ENCODE results near the gene ELOVL4. TPM values are rescaled to one million over a fixed set of nuclear protein-coding genes. Genes with fewer than 3 reads are reported as not detected.

ELOVL4 gene
- total and polyA plus RNA-seq, 2 donors (not counting 1 experiment from before 2014, with no cell fraction given) = 0.10 TPM; not detected in 1

GRCh38 chr6:79928478-79928998 is 18.8 kb downstream of the ELOVL4 start:
- H3K27me3 Mint-ChIP-seq = peaks cover 22% of the 10 kb centered on the region
- H3K36me3 ChIP-seq (replicated peaks in 1 of 2; ENCODE audit: control extremely low read depth in 1 of 2, control insufficient read depth in 1 of 2, extremely low read depth in 1 of 2, insufficient read depth in 2 of 2, low read length in 1 of 2) = no peaks in the 10 kb centered on the region
- H2AFZ ChIP-seq (ENCODE audit: insufficient read depth, low read depth, low read length, poor library complexity, severe bottlenecking) = no peak overlapping the region
- POLR2A ChIA-PET = no interaction called here
- no peak overlapping the region for H3K4me2 ChIP-seq (replicated peaks; ENCODE audit: low read depth, low read length, poor library complexity, severe bottlenecking)
- no peak overlapping the region for H3K9ac ChIP-seq (ENCODE audit: low read length)
- DNase-seq (no peak), ATAC-seq (ENCODE audit: low read depth) (no peak)
- CTCF ChIA-PET = no interaction called here
- H3K9me3 ChIP-seq (ENCODE audit: control extremely low read depth in 1 of 3, control insufficient read depth in 2 of 3, insufficient read depth in 1 of 3, low read length in 2 of 3) = no peaks in the 10 kb centered on the region
- H3K27ac Mint-ChIP-seq = no peak overlapping the region
- H3K4me1 ChIP-seq (ENCODE audit: control insufficient read depth in 2 of 2, insufficient read depth in 2 of 2, low read length in 2 of 2) = no peaks in the 10 kb centered on the region
- H3K79me2 ChIP-seq (ENCODE audit: control insufficient read depth, insufficient read depth, low read length) = no peaks in the 10 kb centered on the region
- H4K20me1 ChIP-seq (ENCODE audit: control insufficient read depth, insufficient read depth, low read length, poor library complexity, severe bottlenecking) = no peaks in the 10 kb centered on the region
- H3K9me3 Mint-ChIP-seq (ENCODE audit: insufficient read depth) = no peaks in the 10 kb centered on the region
- intact Hi-C loops (cut with micrococcal nuclease) = no loop called here
- H3K27ac ChIP-seq (ENCODE audit: low read length in 2 of 2) = no peak overlapping the region
- no peak for TF ChIP-seq EZH2 (IDR thresholded peaks at IDR 0.05; ENCODE audit: borderline replicate concordance, insufficient read depth, low read depth, low read length, poor library complexity, severe bottlenecking)
- TF ChIP-seq CTCF (IDR thresholded peaks at IDR 0.05) = no peak
- H3K4me1 Mint-ChIP-seq = no peaks in the 10 kb centered on the region
- no peak overlapping the region for H3K4me3 ChIP-seq (ENCODE audit: control extremely low read depth in 1 of 5, extremely low read depth in 1 of 5, insufficient read depth in 1 of 5, low read depth in 2 of 5, low read length in 4 of 5)
- no peak overlapping the region for H3K4me3 Mint-ChIP-seq
- peaks cover 0 to 3% (median 0%) of the 10 kb centered on the region in 4 experiments for H3K27me3 ChIP-seq (replicated peaks in 1 of 4; ENCODE audit: control extremely low read depth in 1 of 4, control insufficient read depth in 3 of 4, insufficient read depth in 4 of 4, low read length in 3 of 4)
- WGBS (ENCODE audit: insufficient coverage) = no CpG with 5 or more reads among the region's 1 CpG

GRCh38 chr6:79927758-79928157 is 19.6 kb downstream of the ELOVL4 start:
- Histone ChIP-seq H3K27ac (ENCODE audit: low read length in 2 of 2) (no peak overlapping the region), H3K9ac (ENCODE audit: low read length) (no peak overlapping the region), H3K4me1 (ENCODE audit: control insufficient read depth in 2 of 2, insufficient read depth in 2 of 2, low read length in 2 of 2) (no peaks in the 10 kb centered on the region), H3K4me2 (replicated peaks; ENCODE audit: low read depth, low read length, poor library complexity, severe bottlenecking) (no peak overlapping the region), H3K9me3 (ENCODE audit: control extremely low read depth in 1 of 3, control insufficient read depth in 2 of 3, insufficient read depth in 1 of 3, low read length in 2 of 3) (no peaks in the 10 kb centered on the region), H3K79me2 (ENCODE audit: control insufficient read depth, insufficient read depth, low read length) (no peaks in the 10 kb centered on the region), H3K27me3 (replicated peaks in 1 of 4; ENCODE audit: control extremely low read depth in 1 of 4, control insufficient read depth in 3 of 4, insufficient read depth in 4 of 4, low read length in 3 of 4) (peaks cover 0 to 2% (median 0%) of the 10 kb centered on the region in 4 experiments), H3K36me3 (replicated peaks in 1 of 2; ENCODE audit: control extremely low read depth in 1 of 2, control insufficient read depth in 1 of 2, extremely low read depth in 1 of 2, insufficient read depth in 2 of 2, low read length in 1 of 2) (no peaks in the 10 kb centered on the region), H2AFZ (ENCODE audit: insufficient read depth, low read depth, low read length, poor library complexity, severe bottlenecking) (no peak overlapping the region), H4K20me1 (ENCODE audit: control insufficient read depth, insufficient read depth, low read length, poor library complexity, severe bottlenecking) (no peaks in the 10 kb centered on the region), H3K4me3 (ENCODE audit: control extremely low read depth in 1 of 5, extremely low read depth in 1 of 5, insufficient read depth in 1 of 5, low read depth in 2 of 5, low read length in 4 of 5) (no peak overlapping the region)
- DNase-seq (no peak), ATAC-seq (ENCODE audit: low read depth) (no peak)
- H3K4me1 Mint-ChIP-seq = no peaks in the 10 kb centered on the region
- no peak for TF ChIP-seq CTCF (IDR thresholded peaks at IDR 0.05)
- no peak for TF ChIP-seq EZH2 (IDR thresholded peaks at IDR 0.05; ENCODE audit: borderline replicate concordance, insufficient read depth, low read depth, low read length, poor library complexity, severe bottlenecking)
- intact Hi-C loops (cut with micrococcal nuclease) = no loop called here
- H3K27me3 Mint-ChIP-seq = peaks cover 18% of the 10 kb centered on the region
- no peak overlapping the region for H3K27ac Mint-ChIP-seq
- ChIA-PET CTCF (no interaction called here), POLR2A (no interaction called here)
- no peaks in the 10 kb centered on the region for H3K9me3 Mint-ChIP-seq (ENCODE audit: insufficient read depth)
- no CpG with 5 or more reads among the region's 3 CpGs for WGBS (ENCODE audit: insufficient coverage)
- H3K4me3 Mint-ChIP-seq = no peak overlapping the region

Measured in B cell (primary cell).